Ishikawa (cell line): ENCODE data around the gene C9.

ENCODE experiments used
- CEBPB ChIP-seq: IDR thresholded peaks from 2 replicates; pipeline ENCODE4 v1.6.1; 2012
- CREB1 ChIP-seq: IDR thresholded peaks from 2 replicates; pipeline ENCODE4 v1.6.1; 2012; ENCODE audit warnings: low read depth
- EGR1 ChIP-seq: IDR thresholded peaks from 2 replicates; pipeline ENCODE4 v1.6.1; 2012
- EP300 ChIP-seq: IDR thresholded peaks from 2 replicates; pipeline ENCODE4 v1.6.1; 2012; ENCODE audit warnings: borderline replicate concordance
- FOXM1 ChIP-seq: IDR thresholded peaks from 2 replicates; pipeline ENCODE4 v1.6.1; 2012; ENCODE audit warnings: low read depth, borderline replicate concordance
- RAD21 ChIP-seq: IDR thresholded peaks from 2 replicates; pipeline ENCODE4 v1.6.1; 2012; ENCODE audit warnings: low read depth
- TAF1 ChIP-seq: IDR thresholded peaks from 2 replicates; pipeline ENCODE4 v1.6.1; 2012; ENCODE audit warnings: low read depth, mild to moderate bottlenecking
- TCF12 ChIP-seq: IDR thresholded peaks from 2 replicates; pipeline ENCODE4 v1.6.1; 2012; ENCODE audit warnings: low read depth
- YY1 ChIP-seq: IDR thresholded peaks from 2 replicates; pipeline ENCODE4 v1.6.1; 2012; ENCODE audit warnings: low read depth
- ZBTB7A ChIP-seq: IDR thresholded peaks from 2 replicates; pipeline ENCODE4 v1.6.1; 2012; ENCODE audit warnings: low read depth
- TF ChIP-seq, protein P1 (sequence below): IDR thresholded peaks from 2 replicates; pipeline ENCODE4 v1.6.1; 2012
- TF ChIP-seq, protein P2 (sequence below): IDR thresholded peaks from 2 replicates; pipeline ENCODE4 v1.6.1; 2012
- TF ChIP-seq, protein P3 (sequence below): IDR thresholded peaks from 2 replicates; pipeline ENCODE4 v1.6.1; 2012; ENCODE audit warnings: low read depth, mild to moderate bottlenecking

DNA sequence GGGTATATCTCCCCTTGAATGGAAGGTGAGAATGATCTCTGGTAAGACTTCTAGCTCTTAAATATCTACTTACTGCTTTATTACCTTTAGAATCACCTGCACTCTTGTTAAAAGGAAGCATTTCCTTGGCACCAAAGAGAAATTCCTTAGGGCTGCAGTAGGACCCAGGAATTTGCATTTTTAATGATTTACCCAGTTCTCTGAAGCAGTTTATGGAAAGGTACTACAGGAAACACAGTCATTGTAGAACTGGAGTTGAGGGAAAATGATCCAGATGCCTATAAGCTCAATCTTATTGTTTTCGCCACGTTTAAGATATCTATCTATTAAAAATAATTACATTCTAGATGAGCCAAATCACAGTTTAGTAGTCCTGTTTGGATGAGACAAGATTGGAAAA, 9.5 kb upstream of the C9 start:
- no peak for TF ChIP-seq TCF12
- TF ChIP-seq EP300 = no peak
- no peak for TF ChIP-seq TAF1
- no peak for TF ChIP-seq RAD21
- TF ChIP-seq, protein P1, sequence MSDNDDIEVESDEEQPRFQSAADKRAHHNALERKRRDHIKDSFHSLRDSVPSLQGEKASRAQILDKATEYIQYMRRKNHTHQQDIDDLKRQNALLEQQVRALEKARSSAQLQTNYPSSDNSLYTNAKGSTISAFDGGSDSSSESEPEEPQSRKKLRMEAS = no peak
- TF ChIP-seq, protein P2, sequence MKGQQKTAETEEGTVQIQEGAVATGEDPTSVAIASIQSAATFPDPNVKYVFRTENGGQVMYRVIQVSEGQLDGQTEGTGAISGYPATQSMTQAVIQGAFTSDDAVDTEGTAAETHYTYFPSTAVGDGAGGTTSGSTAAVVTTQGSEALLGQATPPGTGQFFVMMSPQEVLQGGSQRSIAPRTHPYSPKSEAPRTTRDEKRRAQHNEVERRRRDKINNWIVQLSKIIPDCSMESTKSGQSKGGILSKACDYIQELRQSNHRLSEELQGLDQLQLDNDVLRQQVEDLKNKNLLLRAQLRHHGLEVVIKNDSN = no peak
- no peak for TF ChIP-seq CREB1
- no peak for TF ChIP-seq CEBPB
- TF ChIP-seq, protein P3, sequence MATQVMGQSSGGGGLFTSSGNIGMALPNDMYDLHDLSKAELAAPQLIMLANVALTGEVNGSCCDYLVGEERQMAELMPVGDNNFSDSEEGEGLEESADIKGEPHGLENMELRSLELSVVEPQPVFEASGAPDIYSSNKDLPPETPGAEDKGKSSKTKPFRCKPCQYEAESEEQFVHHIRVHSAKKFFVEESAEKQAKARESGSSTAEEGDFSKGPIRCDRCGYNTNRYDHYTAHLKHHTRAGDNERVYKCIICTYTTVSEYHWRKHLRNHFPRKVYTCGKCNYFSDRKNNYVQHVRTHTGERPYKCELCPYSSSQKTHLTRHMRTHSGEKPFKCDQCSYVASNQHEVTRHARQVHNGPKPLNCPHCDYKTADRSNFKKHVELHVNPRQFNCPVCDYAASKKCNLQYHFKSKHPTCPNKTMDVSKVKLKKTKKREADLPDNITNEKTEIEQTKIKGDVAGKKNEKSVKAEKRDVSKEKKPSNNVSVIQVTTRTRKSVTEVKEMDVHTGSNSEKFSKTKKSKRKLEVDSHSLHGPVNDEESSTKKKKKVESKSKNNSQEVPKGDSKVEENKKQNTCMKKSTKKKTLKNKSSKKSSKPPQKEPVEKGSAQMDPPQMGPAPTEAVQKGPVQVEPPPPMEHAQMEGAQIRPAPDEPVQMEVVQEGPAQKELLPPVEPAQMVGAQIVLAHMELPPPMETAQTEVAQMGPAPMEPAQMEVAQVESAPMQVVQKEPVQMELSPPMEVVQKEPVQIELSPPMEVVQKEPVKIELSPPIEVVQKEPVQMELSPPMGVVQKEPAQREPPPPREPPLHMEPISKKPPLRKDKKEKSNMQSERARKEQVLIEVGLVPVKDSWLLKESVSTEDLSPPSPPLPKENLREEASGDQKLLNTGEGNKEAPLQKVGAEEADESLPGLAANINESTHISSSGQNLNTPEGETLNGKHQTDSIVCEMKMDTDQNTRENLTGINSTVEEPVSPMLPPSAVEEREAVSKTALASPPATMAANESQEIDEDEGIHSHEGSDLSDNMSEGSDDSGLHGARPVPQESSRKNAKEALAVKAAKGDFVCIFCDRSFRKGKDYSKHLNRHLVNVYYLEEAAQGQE = no peak
- TF ChIP-seq ZBTB7A = no peak
- no peak for TF ChIP-seq FOXM1
- TF ChIP-seq YY1 = no peak
- TF ChIP-seq EGR1 = no peak
